NCI-H748 treated with DMSO at 0.1 percent for 48 hours (cell line): ENCODE data around the gene RPA3.

Experiments used
- DNase-seq: peaks from one replicate; lab custom pipeline; 2025; lab: John Stamatoyannopoulos, UW

RPA3 gene

GRCh38 chr7:7732621-7733281, 14.3 kb upstream of the RPA3 start:
- no peak for DNase-seq

- DNase-seq: no peak
Observed at GRCh38 chr7:7731732-7732131, 13.3 kb upstream of the RPA3 start.

- DNase-seq: no peak
Observed at GRCh38 chr7:7720750-7721621, 2.6 kb upstream of the RPA3 start.

- DNase-seq: no peak
Observed at GRCh38 chr7:7720193-7720592, 1.8 kb upstream of the RPA3 start.

- DNase-seq: peak; percentile 75
Observed at GRCh38 chr7:7719236-7719635, 829 bp upstream of the RPA3 start.

- DNase-seq: no peak
Observed at GRCh38 chr7:7713730-7714129, 4.7 kb downstream of the RPA3 start.

GRCh38 chr7:7710469-7710868, 7.9 kb downstream of the RPA3 start:
- no peak for DNase-seq

- no peak for DNase-seq
Observed at GRCh38 chr7:7709291-7709690, 9.1 kb downstream of the RPA3 start.

GRCh38 chr7:7707806-7708205, 10.6 kb downstream of the RPA3 start:
- DNase-seq: no peak

- no peak for DNase-seq
Observed at GRCh38 chr7:7707246-7707645, 11.2 kb downstream of the RPA3 start.

GRCh38 chr7:7706556-7707172, 11.7 kb downstream of the RPA3 start:
- DNase-seq: no peak

- no peak for DNase-seq
Observed at GRCh38 chr7:7706101-7706511, 12.3 kb downstream of the RPA3 start.

GRCh38 chr7:7705318-7705717, 13.1 kb downstream of the RPA3 start:
- DNase-seq: no peak

GRCh38 chr7:7704867-7705266, 13.5 kb downstream of the RPA3 start:
- no peak for DNase-seq

- no peak for DNase-seq
Observed at GRCh38 chr7:7703427-7703826, 15.0 kb downstream of the RPA3 start.

- no peak for DNase-seq
Observed at GRCh38 chr7:7702826-7703225, 15.6 kb downstream of the RPA3 start.

- DNase-seq: no peak
Observed at GRCh38 chr7:7701527-7701926, 16.9 kb downstream of the RPA3 start.

GRCh38 chr7:7699970-7700369, 18.4 kb downstream of the RPA3 start:
- no peak for DNase-seq

GRCh38 chr7:7699380-7699779, 19.0 kb downstream of the RPA3 start:
- DNase-seq: no peak

- DNase-seq: no peak
Observed at GRCh38 chr7:7698930-7699329, 19.5 kb downstream of the RPA3 start.

GRCh38 chr7:7696458-7697119, 21.8 kb downstream of the RPA3 start:
- DNase-seq: no peak

GRCh38 chr7:7695111-7695817, 23.1 kb downstream of the RPA3 start:
- DNase-seq: no peak
